ENCODE measurements around the gene SIGLEC14.
"Not testable (repeated sequence)": the region's sequence is repeated elsewhere in the genome, so short reads cannot be mapped to it uniquely, and the experiment has no call there.

Gene SIGLEC14

DNA sequence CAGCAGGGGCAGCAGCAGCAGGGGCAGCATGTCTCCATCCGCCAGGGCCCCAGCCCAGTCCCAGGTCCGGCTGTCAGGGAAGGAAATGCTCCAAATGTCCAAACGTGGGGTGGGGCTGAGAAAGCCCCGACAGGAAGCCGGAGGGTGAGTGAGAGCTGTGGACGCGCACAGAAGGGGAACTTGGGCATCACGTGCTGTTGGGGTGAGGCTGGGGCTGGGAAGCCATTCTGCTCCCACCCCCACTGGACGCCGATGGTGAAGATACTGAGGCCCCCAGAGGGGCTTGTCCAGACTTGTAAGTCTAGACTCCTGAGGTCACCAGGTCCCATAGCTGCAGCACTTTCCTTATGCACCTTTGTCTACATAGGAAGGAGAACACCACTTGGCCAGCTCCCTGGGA lies at the start of gene SIGLEC14:
Gene SIGLEC14, minus strand, starts transcription at position 96 of the 400 bp plus-strand sequence. Its CDS starts 66 bp downstream, at position 30.
- not testable (repeated sequence) for DNase-seq

- no peak for DNase-seq
These were observed 49.2 kb upstream of the SIGLEC14 start for GRCh38 chr19:51695702-51696315.

GRCh38 chr19:51695088-51695487 lies 48.5 kb upstream of the SIGLEC14 start:
- DNase-seq, result no peak

- DNase-seq, result no peak
These were observed 47.9 kb upstream of the SIGLEC14 start for GRCh38 chr19:51694318-51695085.

DNA sequence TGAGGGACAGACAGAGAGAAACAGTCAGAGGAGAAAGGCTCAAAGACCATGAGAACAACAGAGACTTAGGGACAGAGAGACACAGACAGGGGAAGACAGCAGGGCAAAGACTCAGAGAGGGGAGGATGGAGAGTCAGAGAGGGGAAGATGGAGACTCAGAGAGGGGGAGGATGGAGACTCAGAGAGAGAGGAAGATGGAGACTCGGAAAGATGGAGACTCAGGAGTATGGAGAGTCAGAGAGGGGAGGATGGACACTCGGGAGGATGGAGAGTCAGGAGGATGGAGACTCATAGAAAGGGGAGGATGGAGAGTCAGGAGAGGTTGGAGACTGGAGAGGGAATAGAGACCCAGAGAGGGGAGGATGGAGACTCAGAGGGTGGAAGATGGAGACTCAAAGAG lies 47.2 kb upstream of the SIGLEC14 start:
- DNase-seq, result no peak

DNA sequence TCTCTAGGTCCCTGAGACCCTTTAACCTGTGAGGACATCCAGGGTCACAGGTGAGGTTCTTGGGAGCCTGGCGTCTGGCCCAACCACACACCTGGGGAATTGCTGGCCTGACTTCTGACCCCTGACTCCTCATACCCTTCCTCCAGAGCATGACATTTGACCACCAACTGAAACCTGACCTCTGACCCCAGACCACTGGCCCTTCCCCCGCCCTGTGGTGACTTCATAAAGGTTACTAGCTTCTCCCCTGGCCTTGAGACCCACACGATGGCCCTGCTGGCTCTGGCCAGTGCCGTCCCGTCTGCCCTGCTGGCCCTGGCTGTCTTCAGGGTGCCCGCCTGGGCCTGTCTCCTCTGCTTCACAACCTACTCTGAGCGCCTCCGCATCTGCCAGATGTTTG lies 46.6 kb upstream of the SIGLEC14 start, which contains the start of gene SPACA6:
Gene SPACA6, plus strand, starts transcription at position 71 of the 400 bp plus-strand sequence. Its CDS starts 197 bp downstream, at position 268.
- no peak for DNase-seq

- DNase-seq, result no peak
These were observed 45.8 kb upstream of the SIGLEC14 start for GRCh38 chr19:51692468-51692867.

DNA sequence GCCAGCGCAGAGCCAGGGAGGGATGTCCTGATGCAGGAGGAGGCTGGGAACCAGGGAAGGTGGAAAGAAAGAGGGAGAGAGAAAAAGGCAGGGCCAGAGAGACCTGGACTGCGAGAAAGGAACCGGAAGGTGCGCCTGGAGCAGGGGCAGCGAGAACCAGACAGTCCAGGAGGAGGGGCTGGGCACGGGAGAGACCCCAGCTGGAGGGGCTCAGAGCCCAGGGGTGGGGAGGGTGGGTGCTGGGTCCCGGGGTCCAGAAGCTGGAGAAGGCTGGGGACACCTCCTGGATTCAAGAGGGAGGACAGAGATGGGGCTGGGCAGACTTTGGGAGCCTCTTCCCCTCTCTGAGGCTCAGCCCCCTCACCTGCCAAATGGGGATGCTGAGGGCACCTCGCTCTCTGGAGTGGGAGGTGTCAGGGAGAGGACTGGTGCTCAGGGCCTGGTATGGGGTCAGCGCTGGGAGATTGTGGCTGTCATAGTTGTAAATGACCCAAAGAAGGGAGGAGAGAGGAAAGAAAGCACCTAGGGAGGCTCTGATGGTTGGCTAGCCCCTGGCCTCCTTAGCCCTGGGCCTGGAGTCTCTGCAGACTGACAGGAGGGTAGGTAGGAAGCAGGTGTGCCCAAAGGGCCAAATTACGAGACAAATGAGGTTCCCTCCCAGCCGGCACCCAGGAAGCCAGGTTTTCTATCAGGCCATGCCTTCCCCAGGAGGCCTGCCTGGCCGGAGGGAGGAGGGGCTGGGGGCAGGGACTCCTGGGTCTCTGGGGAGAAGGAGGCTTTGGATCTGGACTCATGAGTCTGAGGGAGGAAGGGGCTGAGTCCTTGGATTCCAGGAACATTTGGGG lies 45.2 kb upstream of the SIGLEC14 start:
- no peak for DNase-seq

DNA sequence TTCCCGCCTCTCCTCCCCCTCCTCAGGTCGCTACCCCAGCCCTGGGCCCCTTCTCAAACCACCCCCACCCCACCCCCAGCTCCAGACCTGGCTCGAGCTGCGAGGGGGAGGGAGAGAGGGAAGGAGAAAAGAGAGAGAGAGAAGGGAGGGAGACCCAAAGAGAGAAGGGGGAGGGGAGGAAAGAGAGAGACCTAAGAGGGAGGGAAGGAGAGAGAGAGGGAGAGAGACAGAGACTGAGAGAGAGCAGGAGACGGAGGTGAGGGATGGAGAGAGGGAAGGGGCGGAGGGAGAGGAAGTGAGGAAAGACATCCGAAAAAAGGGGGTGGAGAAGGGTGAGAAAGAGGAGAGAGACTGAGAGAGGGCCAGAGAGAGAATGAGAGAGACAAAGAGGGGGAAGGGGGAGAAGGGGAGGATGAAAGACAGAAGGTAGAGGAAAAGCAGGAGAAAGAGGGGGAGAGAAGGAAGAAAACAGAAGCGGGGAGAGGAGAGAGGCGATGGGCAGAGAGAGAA lies 44.5 kb upstream of the SIGLEC14 start:
- DNase-seq, result no peak

GRCh38 chr19:51690454-51691073 lies 43.9 kb upstream of the SIGLEC14 start:
- DNase-seq, result peak; percentile 70

DNA sequence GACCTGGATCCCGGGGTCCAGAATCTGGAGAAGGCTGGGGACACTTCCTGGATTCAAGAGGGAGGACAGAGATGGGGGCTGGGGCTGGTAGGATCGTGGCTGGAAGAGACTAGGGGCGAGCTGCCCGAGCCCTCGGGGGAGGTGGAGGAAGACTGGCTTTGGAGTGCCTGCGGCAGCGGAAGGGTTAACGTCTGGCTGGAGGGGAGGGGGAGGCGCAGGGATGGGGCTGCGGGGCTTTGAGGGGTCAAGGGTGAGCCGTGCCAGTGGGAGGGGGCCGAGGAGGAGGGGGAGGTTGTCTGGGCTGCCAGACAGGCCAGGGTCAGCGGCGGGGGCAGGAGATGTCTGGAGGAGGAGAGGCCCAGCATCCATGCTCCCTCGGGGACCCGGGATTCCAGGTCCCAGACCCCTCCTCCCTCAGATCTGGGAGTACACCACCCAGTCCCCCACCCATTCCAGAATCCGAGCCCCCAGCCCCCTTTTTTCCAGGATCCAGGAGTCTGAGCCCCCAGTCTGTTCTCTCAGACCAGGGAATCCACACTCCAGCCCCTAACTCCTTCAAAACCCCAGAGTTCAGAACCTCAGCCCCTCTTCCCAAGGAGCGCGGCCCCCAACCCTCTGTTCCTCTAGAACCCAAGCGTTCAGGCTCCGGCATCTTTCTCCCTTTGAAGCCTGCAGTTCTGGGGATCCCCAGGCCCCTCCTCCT lies 43.3 kb upstream of the SIGLEC14 start:
- DNase-seq, result no peak

- peak; percentile 75 for DNase-seq
These were observed 42.3 kb upstream of the SIGLEC14 start for GRCh38 chr19:51688671-51689571.

DNA sequence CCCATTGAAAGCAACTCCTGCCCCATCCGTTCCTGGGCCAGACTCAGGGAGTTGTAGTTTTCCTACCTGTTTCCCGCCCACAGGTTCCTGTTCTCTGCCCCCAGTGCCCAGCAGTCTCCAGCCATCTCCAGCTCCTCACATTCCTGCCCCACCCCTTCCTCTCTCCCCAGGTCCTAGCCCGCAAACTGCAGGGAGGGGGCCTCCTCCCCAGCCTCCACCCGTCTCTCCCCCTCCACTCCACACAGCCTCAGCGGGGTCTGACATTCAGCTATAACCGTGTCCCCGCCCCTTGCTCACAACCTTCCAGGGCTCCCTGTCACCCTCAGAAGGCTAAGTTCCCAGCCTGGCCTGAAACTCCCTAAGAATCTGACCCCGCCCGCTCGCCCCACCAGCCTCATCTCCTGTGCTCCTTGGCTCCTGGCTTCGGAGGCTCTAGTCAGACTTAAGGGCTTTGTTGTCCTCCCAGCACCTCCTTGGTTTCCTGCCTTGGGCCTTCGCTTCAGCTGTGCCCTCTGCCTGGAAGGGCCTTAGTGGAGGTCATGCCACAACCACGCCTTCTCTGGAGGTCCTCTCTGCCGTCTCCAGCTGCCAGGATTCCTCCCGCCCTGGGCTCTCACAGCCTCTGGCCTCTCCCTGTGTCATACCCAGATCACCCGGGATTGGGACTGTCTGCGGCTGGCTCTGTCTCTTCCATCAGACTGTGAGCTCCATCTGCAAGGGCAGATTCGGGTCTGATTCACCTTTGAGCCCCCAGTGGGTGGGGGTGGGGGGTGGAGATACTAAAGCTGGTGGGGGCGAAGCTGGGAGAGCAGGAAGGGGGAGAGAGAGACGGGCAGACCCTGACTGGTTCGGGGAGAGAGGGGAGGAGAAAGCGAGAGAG lies 41.4 kb upstream of the SIGLEC14 start:
- peak; percentile 19 for DNase-seq

- no peak for DNase-seq
These were observed 39.5 kb upstream of the SIGLEC14 start for GRCh38 chr19:51686171-51686570.

GRCh38 chr19:51681286-51681941 lies 34.8 kb upstream of the SIGLEC14 start:
- no peak for DNase-seq

GRCh38 chr19:51680474-51680873 lies 33.8 kb upstream of the SIGLEC14 start:
- DNase-seq, result no peak

- no peak for DNase-seq
These were observed 30.0 kb upstream of the SIGLEC14 start for GRCh38 chr19:51676566-51677083.

DNA sequence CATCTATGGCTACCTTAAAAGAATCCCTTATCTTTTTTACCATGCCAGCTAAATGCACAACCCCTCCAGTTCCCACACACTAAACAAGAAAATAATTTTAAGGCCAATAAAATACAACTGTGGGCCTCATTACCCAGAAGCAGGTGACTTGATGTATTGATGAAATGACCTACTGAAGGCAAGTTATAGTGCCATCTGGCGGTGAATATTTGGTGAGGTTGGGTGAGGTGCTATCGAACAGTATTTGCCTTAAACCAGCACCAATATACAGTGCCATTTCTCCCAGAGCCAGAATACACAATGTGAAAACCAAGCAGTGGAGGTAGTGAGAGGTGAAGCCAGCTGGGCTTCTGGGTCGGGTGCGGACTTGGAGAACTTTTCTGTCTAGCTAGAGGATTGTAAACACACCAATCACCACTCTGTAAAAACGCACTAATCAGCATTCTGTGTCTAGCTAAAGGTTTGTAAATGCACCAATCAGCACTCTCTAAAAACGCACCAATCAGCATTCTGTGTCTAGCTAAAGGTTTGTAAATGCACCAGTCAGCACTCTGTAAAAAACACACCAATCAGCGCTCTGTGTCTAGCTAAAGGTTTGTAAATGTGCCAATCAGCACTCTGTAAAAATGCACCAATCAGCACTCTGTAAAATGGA lies 29.4 kb upstream of the SIGLEC14 start:
- peak; percentile 10 for DNase-seq

- no peak for DNase-seq
These were observed 21.6 kb upstream of the SIGLEC14 start for GRCh38 chr19:51668216-51668615.

Data from NCI-H1436 (cell line).